Lower leg skin (tissue), 4 donors: ENCODE measurements around the gene PAK4. TPM values are rescaled to one million over a fixed set of nuclear protein-coding genes. Genes with fewer than 3 reads are reported as not detected.

Experiments used
- DNase-seq, 2 donors: peaks; one replicate each; pipeline ENCODE4 v3.0.0-alpha.2; 2019; ENCODE audit warnings: low spot score in 2 of 2
- H3K4me3 ChIP-seq: fragments of 200-600 bp; sonication (generic); 2 replicates; pipeline ENCODE4 v1.5.1; 2017; ENCODE audit warnings: mild to moderate bottlenecking, low read depth; ENCODE audit not compliant: poor library complexity, severe bottlenecking
- POLR2A ChIP-seq, 2 donors: fragments of 450-650 bp; IDR thresholded peaks; one replicate each; pipeline ENCODE4 v1.6.1; 2016 to 2017; ENCODE audit warnings: antibody characterized with exemption in 2 of 2, mild to moderate bottlenecking in 1 of 2, moderate library complexity in 1 of 2
- WGBS, 2 donors: methylation state at CpG; one replicate each; pipeline ENCODE4 v1.1.5; 2018; 5-methylcytosine and 5-hydroxymethylcytosine counted together
- intact Hi-C: fragments of 100-400 bp; cut with DNase I; formaldehyde crosslinking; loops from one replicate; pipeline ENCODE4 v1.15.0; 2023; ENCODE audit warnings: low total_unique reads
- total RNA-seq, 4 donors: library from RNA; depleted of rRNA; stranded (reverse); fragments of >200 nt; gene quantifications; one replicate each; pipeline ENCODE4 v1.1.0, GENCODE V29; 2016
- TF ChIP-seq, protein P1 (sequence below), 3 donors: fragments of 450-650 bp; IDR thresholded peaks; one replicate each; pipeline ENCODE4 v1.5.1; 2016; ENCODE audit warnings: antibody characterized with exemption in 3 of 3, mild to moderate bottlenecking in 3 of 3, moderate library complexity in 2 of 3

The PAK4 gene
- total RNA-seq, 4 donors from 2014 or later = 30.9 to 65.7 (median 40.1) TPM

DNA sequence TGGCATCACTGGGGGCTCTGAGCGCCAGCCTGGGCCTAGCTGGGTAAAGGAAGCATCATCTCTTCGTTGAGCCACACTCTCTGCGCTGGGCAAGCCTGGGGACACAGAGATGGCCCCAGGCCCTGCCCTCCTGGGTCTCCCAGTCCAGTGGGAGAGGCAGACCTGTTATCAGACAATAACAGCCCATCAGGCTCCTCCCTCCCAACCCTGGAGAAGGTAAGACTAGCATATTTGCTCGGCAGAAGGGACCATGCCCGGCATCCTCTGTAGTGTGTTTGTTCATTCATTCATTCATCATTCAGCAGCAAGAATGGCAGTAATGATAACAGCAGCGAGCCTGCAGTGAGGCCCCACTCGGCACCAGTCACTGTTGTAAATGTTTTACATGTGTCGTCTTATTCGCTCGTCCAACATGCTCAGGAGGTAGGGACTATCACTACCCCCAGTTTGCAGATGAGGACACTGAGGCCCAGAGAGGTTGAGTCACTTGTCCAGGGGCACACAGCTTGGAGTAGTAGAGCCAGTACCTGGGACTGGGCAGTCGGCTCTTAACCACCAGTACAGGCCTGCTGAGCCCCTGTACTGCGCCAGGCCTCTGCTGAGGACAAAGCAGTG is 33.2 kb downstream of the PAK4 start:
- DNase-seq = no peak
- no peak overlapping the region for H3K4me3 ChIP-seq
- TF ChIP-seq POLR2A (IDR thresholded peaks at IDR 0.05) = no peak
- TF ChIP-seq, protein P1, sequence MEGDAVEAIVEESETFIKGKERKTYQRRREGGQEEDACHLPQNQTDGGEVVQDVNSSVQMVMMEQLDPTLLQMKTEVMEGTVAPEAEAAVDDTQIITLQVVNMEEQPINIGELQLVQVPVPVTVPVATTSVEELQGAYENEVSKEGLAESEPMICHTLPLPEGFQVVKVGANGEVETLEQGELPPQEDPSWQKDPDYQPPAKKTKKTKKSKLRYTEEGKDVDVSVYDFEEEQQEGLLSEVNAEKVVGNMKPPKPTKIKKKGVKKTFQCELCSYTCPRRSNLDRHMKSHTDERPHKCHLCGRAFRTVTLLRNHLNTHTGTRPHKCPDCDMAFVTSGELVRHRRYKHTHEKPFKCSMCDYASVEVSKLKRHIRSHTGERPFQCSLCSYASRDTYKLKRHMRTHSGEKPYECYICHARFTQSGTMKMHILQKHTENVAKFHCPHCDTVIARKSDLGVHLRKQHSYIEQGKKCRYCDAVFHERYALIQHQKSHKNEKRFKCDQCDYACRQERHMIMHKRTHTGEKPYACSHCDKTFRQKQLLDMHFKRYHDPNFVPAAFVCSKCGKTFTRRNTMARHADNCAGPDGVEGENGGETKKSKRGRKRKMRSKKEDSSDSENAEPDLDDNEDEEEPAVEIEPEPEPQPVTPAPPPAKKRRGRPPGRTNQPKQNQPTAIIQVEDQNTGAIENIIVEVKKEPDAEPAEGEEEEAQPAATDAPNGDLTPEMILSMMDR (IDR thresholded peaks at IDR 0.05) = no peak
- intact Hi-C loops = no loop called here
- WGBS, 2 donors = 86 to 89% methylated on average over 11 to 12 of the region's 12 CpGs

DNA sequence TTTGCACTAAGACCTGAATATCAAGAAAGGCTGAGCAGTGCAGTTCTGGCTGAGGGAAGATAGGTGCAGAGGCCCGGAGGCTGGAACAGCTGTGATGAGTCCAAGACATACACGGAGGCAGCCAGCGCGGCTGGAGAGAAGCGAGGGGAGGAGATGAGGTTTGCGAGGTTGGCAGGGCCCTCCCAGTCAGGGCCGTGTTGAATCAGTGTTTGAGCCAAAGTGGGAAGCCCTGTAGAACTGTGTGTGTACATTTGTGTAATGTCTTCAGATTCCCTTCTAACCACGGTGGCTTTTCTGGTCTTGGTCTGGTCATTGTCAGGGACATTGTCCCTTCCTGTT is 34.9 kb downstream of the PAK4 start:
- no peak overlapping the region for H3K4me3 ChIP-seq
- DNase-seq = peak in 1 of 2 donors; percentile 52
- WGBS, 2 donors = 19 to 28% methylated on average over 8 of the region's 8 CpGs
- no peak for TF ChIP-seq POLR2A (IDR thresholded peaks at IDR 0.05)
- intact Hi-C loops = no loop called here

DNA sequence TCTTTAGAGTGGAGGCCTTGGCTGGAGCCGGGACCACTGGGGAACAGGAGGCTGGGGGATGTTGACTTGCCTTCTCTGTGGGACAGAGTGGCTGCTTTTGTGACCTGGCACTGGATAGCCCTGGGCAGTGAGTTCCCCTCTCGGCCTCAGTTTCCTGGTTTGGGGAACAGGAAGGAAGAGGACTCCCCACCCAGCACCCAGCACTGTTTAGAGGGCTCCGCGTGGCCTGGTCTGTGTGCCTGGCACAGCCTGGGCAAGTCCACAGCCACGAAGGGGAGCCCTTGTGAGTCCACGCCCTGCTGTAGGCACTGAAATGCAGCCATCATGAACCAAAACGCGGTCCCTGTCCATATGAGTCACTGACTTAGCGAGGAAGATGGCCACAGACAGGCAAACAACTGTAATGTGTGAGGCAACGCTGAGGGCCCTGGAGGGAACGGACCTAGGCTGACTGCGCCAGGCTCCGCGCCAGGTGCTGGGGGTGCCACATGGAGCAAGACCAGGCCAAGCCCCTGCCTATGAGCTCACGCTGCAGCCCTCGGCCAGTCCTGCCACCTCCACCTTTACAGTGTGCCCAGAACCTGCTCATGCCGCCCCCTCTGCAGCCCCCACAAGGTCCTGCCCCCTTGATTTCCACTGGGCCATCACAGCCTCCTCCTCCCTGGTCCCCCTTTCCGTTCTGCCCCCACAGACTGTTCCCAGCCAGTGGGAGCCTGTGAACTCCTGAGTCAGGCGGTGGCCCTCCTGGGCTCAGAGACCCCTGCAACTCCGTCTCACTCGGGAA is 35.5 kb downstream of the PAK4 start:
- H3K4me3 ChIP-seq = no peak overlapping the region
- TF ChIP-seq, protein P1 (IDR thresholded peaks at IDR 0.05) = no peak
- TF ChIP-seq POLR2A (IDR thresholded peaks at IDR 0.05) = no peak
- DNase-seq = no peak
- WGBS, 2 donors = 70 to 71% methylated on average over 16 to 21 of the region's 21 CpGs
- intact Hi-C loops = no loop called here

DNA sequence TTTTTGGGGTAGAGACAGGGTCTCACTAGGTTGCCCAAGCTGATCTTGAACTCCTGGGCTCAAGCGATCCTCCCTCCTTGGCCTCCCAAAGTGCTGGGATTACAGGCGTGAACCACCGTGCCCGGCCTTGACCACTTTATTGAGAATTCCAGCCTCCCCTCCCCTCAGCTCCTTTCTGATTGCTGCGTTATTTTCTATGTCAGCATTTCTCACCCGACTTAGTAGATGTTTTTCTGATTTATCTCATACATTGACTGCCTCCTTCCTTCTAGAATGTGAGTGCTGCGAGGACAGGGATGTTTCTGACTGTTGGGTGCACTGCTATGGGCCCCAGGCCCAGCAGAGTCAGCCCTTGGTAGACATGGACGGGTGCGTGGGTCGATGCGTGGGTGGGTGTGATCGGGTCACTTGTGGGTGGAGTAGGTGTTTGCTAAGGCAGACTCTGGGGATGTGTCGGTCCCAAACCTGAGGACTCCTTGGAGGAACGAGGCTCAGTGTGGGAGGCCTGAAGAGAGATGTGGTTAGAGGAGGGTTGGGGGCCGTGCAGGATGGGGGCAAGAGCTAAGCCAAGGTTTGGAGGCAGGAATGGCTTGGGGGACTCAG is 37.0 kb downstream of the PAK4 start:
- H3K4me3 ChIP-seq = no peak overlapping the region
- no peak for DNase-seq
- TF ChIP-seq, protein P1 (IDR thresholded peaks at IDR 0.05) = no peak
- TF ChIP-seq POLR2A (IDR thresholded peaks at IDR 0.05) = no peak
- intact Hi-C loops = no loop called here
- 88 to 89% methylated on average over 15 of the region's 15 CpGs for WGBS, 2 donors

DNA sequence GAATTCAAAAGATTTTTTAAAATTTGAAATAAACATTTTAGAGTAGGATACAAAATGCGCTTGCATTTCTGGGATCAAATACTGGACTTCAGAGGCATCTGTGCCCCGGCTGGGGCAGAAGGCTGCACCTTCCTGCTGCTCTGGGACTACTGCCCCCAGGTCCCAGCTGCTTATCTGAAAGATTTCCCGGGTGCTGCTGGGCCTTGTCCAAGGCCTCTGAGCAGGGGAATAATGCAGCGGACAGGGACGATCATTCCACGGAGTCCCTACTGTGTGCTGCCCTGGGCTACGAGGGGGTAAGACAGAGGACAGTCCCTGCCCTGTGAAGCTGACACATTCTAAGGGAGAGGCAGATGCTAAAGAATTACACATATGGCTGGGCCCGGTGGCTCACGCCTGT is 38.0 kb downstream of the PAK4 start:
- no peak overlapping the region for H3K4me3 ChIP-seq
- intact Hi-C loops = no loop called here
- WGBS, 2 donors = 81 to 86% methylated on average over 9 of the region's 9 CpGs
- DNase-seq = no peak
- TF ChIP-seq, protein P1 (IDR thresholded peaks at IDR 0.05) = no peak
- TF ChIP-seq POLR2A (IDR thresholded peaks at IDR 0.05) = no peak

DNA sequence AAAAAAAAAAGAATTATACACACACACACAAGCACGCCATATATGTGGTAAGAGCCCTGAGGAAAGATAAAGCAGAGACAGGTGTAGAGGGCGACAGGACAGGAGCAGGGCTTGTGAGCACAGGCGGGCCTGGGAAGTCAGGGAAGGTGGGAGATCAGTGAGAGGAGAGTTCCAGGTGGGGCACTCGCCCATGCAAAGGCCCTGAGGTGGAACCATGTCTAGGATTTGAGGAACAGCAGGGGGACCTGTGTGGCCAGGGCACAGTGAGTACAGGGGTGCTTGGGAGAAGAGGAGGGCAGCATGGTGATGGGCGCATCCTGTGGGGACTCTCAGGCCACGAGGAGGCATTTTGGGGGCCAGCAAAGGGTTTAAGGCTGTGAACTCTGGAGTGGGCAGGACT is 38.7 kb downstream of the PAK4 start:
- no peak overlapping the region for H3K4me3 ChIP-seq
- WGBS, 2 donors = 88 to 92% methylated on average over 6 of the region's 6 CpGs
- no peak for DNase-seq
- no peak for TF ChIP-seq POLR2A (IDR thresholded peaks at IDR 0.05)
- TF ChIP-seq, protein P1 (IDR thresholded peaks at IDR 0.05) = no peak
- intact Hi-C loops = no loop called here
